GM12801 (cell line): Measurements from ENCODE around the gene KIAA1217.

Experiments
- CTCF ChIP-seq: IDR thresholded peaks from one replicate; pipeline ENCODE4 v1.5.1; 2011; ENCODE audit warnings: control low read depth; ENCODE audit not compliant: insufficient read length; ENCODE audit errors: extremely low read depth

Gene KIAA1217

GRCh38 chr10:24440817-24441797 lies 232.2 kb downstream of the KIAA1217 start:
- TF ChIP-seq CTCF, result no peak

- no peak for TF ChIP-seq CTCF
These were observed 233.3 kb downstream of the KIAA1217 start for GRCh38 chr10:24442234-24442633.

GRCh38 chr10:24444337-24444736 lies 235.4 kb downstream of the KIAA1217 start:
- TF ChIP-seq CTCF, result no peak

GRCh38 chr10:24446739-24447138 lies 237.8 kb downstream of the KIAA1217 start:
- no peak for TF ChIP-seq CTCF

- TF ChIP-seq CTCF, result no peak
These were observed 239.5 kb downstream of the KIAA1217 start for GRCh38 chr10:24448351-24448999.

- no peak for TF ChIP-seq CTCF
These were observed 240.4 kb downstream of the KIAA1217 start for GRCh38 chr10:24449321-24449740.

- TF ChIP-seq CTCF, result no peak
These were observed 240.9 kb downstream of the KIAA1217 start for GRCh38 chr10:24449769-24450310.
